GM18873 (cell line): Measurements from ENCODE around the gene OR6K2.

Source experiments
- ATAC-seq: cut with Tn5 transposase; IDR thresholded peaks from one replicate; pipeline ENCODE4 v1.9.1; 2021; ENCODE audit warnings: mild to moderate bottlenecking, moderate library complexity, moderate number of reproducible peaks; ENCODE audit not compliant: unreplicated experiment, low FRiP score

OR6K2 gene

GRCh38 chr1:158686111-158687009 is 14.1 kb downstream of the OR6K2 start, which contains the start of gene SPTA1:
Gene SPTA1 (minus strand): TSS chr1:158686715. CDS start chr1:158686517, 198 bp downstream.
- no peak for ATAC-seq

GRCh38 chr1:158685085-158685484 is 15.4 kb downstream of the OR6K2 start:
- ATAC-seq = no peak

- ATAC-seq = no peak
These were observed 18.8 kb downstream of the OR6K2 start for GRCh38 chr1:158681606-158682005.

- no peak for ATAC-seq
These were observed 21.2 kb downstream of the OR6K2 start for GRCh38 chr1:158679289-158679688.

- no peak for ATAC-seq
These were observed 24.7 kb downstream of the OR6K2 start for GRCh38 chr1:158675563-158676323.

- no peak for ATAC-seq
These were observed 26.1 kb downstream of the OR6K2 start for GRCh38 chr1:158674302-158674701.

GRCh38 chr1:158666037-158666436 is 34.4 kb downstream of the OR6K2 start:
- no peak for ATAC-seq

GRCh38 chr1:158654571-158654970 is 45.9 kb downstream of the OR6K2 start:
- no peak for ATAC-seq

- ATAC-seq = no peak
These were observed 46.4 kb downstream of the OR6K2 start for GRCh38 chr1:158654086-158654485.

- ATAC-seq = no peak
These were observed 47.6 kb downstream of the OR6K2 start for GRCh38 chr1:158652721-158653334.
